ACC112 (cell line): ENCODE data around the gene RSPO3.

Experiments used
- H2AFZ ChIP-seq: fragments of 200-600 bp; sonication (generic); one replicate; pipeline ENCODE4 v1.6.0; 2017; ENCODE audit warnings: antibody characterized with exemption, low read length; ENCODE audit not compliant: unreplicated experiment
- H3K27ac ChIP-seq: fragments of 200-600 bp; sonication (generic); 2 replicates; pipeline ENCODE4 v1.5.1; 2014; ENCODE audit warnings: low read depth, mild to moderate bottlenecking, antibody characterized with exemption, low read length, moderate library complexity
- H3K27me3 ChIP-seq: fragments of 200-600 bp; sonication (generic); 2 replicates; pipeline ENCODE4 v1.6.1; 2014; ENCODE audit warnings: mild to moderate bottlenecking, antibody characterized with exemption, low read length, moderate library complexity, mixed read lengths; ENCODE audit not compliant: insufficient read depth
- H3K36me3 ChIP-seq: fragments of 200-600 bp; sonication (generic); 2 replicates; pipeline ENCODE4 v1.6.1; 2016; ENCODE audit warnings: mild to moderate bottlenecking, antibody characterized with exemption, low read length, moderate library complexity, mixed read lengths; ENCODE audit not compliant: insufficient read depth
- H3K4me1 ChIP-seq: fragments of 200-600 bp; sonication (generic); one replicate; pipeline ENCODE4 v1.6.1; 2016; ENCODE audit warnings: low read length, mixed read lengths; ENCODE audit not compliant: insufficient read depth, unreplicated experiment, control insufficient read depth
- H3K4me3 ChIP-seq: fragments of 200-600 bp; sonication (generic); 2 replicates; pipeline ENCODE4 v1.5.1; 2014; ENCODE audit warnings: mild to moderate bottlenecking, low read depth, low read length
- H3K79me2 ChIP-seq: fragments of 200-600 bp; sonication (generic); one replicate; pipeline ENCODE4 v1.6.0; 2016; ENCODE audit warnings: low read length; ENCODE audit not compliant: control insufficient read depth, unreplicated experiment, insufficient read depth

Gene RSPO3

GRCh38 chr6:127182501-127182900 is 64.0 kb downstream of the RSPO3 start:
- Histone ChIP-seq H3K27ac (peak overlapping the region; percentile 10; the same call in 1 of the 2 replicates), H3K4me1 (peaks cover 18% of the 10 kb centered on the region), H3K36me3 (no peaks in the 10 kb centered on the region), H2AFZ (no peak overlapping the region), H3K79me2 (no peaks in the 10 kb centered on the region), H3K27me3 (no peaks in the 10 kb centered on the region), H3K4me3 (no peak overlapping the region)

- Histone ChIP-seq H3K4me1 (peaks cover 11% of the 10 kb centered on the region), H3K36me3 (no peaks in the 10 kb centered on the region), H3K27ac (no peak overlapping the region), H3K79me2 (no peaks in the 10 kb centered on the region), H2AFZ (no peak overlapping the region), H3K27me3 (no peaks in the 10 kb centered on the region), H3K4me3 (no peak overlapping the region)
Observed at GRCh38 chr6:127185437-127185995, 67.0 kb downstream of the RSPO3 start.

DNA sequence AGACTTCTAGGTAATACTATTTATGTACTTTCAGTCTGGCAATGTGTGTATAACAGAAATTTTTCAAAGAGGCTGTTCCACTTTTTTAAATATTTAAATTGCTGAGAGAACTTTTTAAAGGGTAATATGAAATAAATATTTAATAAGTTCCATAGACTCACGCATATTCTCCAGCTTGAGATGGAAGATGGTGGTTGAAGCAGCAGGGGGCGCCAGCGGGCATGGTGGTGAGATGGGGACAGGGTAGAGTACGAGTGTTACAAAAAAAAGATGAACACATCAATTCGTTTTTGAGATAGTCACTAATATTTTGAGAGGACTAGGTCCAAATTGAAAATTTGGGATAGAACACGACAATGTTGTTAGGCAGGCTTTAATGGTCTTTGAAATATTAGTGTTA is 68.4 kb downstream of the RSPO3 start:
- Histone ChIP-seq H3K27me3 (no peaks in the 10 kb centered on the region), H3K79me2 (no peaks in the 10 kb centered on the region), H3K27ac (no peak overlapping the region), H3K4me1 (peaks cover 18% of the 10 kb centered on the region), H2AFZ (no peak overlapping the region), H3K4me3 (no peak overlapping the region), H3K36me3 (no peaks in the 10 kb centered on the region)

GRCh38 chr6:127188744-127189143 is 70.3 kb downstream of the RSPO3 start:
- H3K27me3 ChIP-seq = no peaks in the 10 kb centered on the region
- no peaks in the 10 kb centered on the region for H3K79me2 ChIP-seq
- H3K4me3 ChIP-seq = no peak overlapping the region
- H3K27ac ChIP-seq = no peak overlapping the region
- no peaks in the 10 kb centered on the region for H3K36me3 ChIP-seq
- H3K4me1 ChIP-seq = peaks cover 24% of the 10 kb centered on the region
- no peak overlapping the region for H2AFZ ChIP-seq

DNA sequence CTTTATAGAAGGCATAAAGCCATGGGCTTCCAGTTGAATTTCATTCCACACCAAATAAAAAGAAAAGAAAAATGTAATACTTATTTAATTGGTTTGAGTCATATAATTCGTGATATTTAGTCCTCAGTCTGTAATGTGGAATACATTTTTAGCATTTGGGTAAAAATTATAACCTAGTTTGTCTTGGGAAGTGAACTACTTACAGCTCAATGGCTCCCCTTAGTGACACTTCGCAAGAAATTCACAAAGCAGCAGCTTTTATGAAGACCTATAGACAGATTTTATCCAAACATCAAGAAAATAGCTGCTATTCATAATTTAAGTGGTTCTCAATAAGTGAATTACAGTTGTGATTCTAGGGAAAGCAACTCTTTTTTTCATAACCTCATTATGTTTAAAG is 72.1 kb downstream of the RSPO3 start:
- peaks cover 24% of the 10 kb centered on the region for H3K4me1 ChIP-seq
- H3K27ac ChIP-seq = no peak overlapping the region
- H3K36me3 ChIP-seq = no peaks in the 10 kb centered on the region
- H3K4me3 ChIP-seq = no peak overlapping the region
- no peak overlapping the region for H2AFZ ChIP-seq
- H3K79me2 ChIP-seq = no peaks in the 10 kb centered on the region
- no peaks in the 10 kb centered on the region for H3K27me3 ChIP-seq

GRCh38 chr6:127191716-127192115 is 73.2 kb downstream of the RSPO3 start:
- no peak overlapping the region for H2AFZ ChIP-seq
- no peaks in the 10 kb centered on the region for H3K36me3 ChIP-seq
- no peaks in the 10 kb centered on the region for H3K27me3 ChIP-seq
- peak overlapping the region; percentile 36 for H3K27ac ChIP-seq
- no peak overlapping the region for H3K4me3 ChIP-seq
- peaks cover 24% of the 10 kb centered on the region for H3K4me1 ChIP-seq
- no peaks in the 10 kb centered on the region for H3K79me2 ChIP-seq

DNA sequence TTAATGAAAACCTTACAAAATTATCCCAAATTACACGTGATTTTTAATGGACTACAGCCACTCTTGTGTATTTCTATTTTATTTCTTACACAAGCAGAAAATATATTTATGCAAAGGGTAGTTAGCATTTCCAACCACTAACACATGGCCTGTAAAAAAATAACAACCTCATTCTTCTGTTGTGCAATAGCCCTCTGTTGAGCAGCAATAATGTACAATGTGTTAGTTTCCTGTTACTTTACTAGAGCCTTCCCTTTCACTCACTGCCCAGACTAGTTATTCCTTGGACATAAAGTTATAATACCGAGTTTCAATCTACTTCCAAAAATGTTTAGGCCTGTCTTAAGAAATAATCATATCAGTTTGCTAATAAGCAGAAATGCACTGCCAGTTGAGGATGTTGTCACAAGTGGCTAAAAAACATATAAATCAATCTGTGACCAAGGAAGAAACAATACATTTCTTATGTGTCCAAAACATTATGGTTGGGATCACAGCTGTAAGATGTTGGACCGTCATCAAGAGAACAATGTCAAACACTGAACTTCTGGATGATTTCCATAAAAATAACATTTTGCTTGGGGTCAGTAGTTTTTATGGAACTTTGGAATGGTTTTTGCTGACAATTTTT is 74.6 kb downstream of the RSPO3 start:
- Histone ChIP-seq H3K27ac (0 out of 2 replicates have a peak overlapping the region, but pooled peaks have one; percentile 14), H3K27me3 (no peaks in the 10 kb centered on the region), H3K4me3 (peak overlapping the region; percentile 27; the same call in 1 of the 2 replicates), H3K79me2 (no peaks in the 10 kb centered on the region), H3K36me3 (no peaks in the 10 kb centered on the region), H3K4me1 (peaks cover 26% of the 10 kb centered on the region), H2AFZ (peak overlapping the region; percentile 82)

- Histone ChIP-seq H3K27ac (no peak overlapping the region), H2AFZ (no peak overlapping the region), H3K4me3 (no peak overlapping the region), H3K27me3 (no peaks in the 10 kb centered on the region), H3K4me1 (peaks cover 41% of the 10 kb centered on the region), H3K79me2 (no peaks in the 10 kb centered on the region), H3K36me3 (no peaks in the 10 kb centered on the region)
Observed at GRCh38 chr6:127195833-127196232, 77.4 kb downstream of the RSPO3 start.

GRCh38 chr6:127198549-127198948 is 80.1 kb downstream of the RSPO3 start:
- H3K4me3 ChIP-seq = no peak overlapping the region
- H3K36me3 ChIP-seq = no peaks in the 10 kb centered on the region
- peak overlapping the region; percentile 37 for H3K27ac ChIP-seq
- H3K27me3 ChIP-seq = no peaks in the 10 kb centered on the region
- peaks cover 33% of the 10 kb centered on the region for H3K4me1 ChIP-seq
- peak overlapping the region; percentile 79 for H2AFZ ChIP-seq
- no peaks in the 10 kb centered on the region for H3K79me2 ChIP-seq

GRCh38 chr6:127199470-127199869 is 81.0 kb downstream of the RSPO3 start:
- Histone ChIP-seq H2AFZ (no peak overlapping the region), H3K4me3 (no peak overlapping the region), H3K4me1 (peaks cover 33% of the 10 kb centered on the region), H3K27me3 (no peaks in the 10 kb centered on the region), H3K36me3 (no peaks in the 10 kb centered on the region), H3K79me2 (no peaks in the 10 kb centered on the region), H3K27ac (no peak overlapping the region)

GRCh38 chr6:127200114-127200513 is 81.6 kb downstream of the RSPO3 start:
- no peaks in the 10 kb centered on the region for H3K27me3 ChIP-seq
- H3K36me3 ChIP-seq = no peaks in the 10 kb centered on the region
- no peaks in the 10 kb centered on the region for H3K79me2 ChIP-seq
- no peak overlapping the region for H2AFZ ChIP-seq
- peaks cover 39% of the 10 kb centered on the region for H3K4me1 ChIP-seq
- H3K4me3 ChIP-seq = no peak overlapping the region
- H3K27ac ChIP-seq = no peak overlapping the region
